ENCODE measurements around the gene WTAP. TPM values are rescaled to one million over a fixed set of nuclear protein-coding genes. Genes with fewer than 3 reads are reported as not detected.

The WTAP gene
- total RNA-seq, 4 donors from 2014 or later: 89.5 to 135 (median 107) TPM

DNA sequence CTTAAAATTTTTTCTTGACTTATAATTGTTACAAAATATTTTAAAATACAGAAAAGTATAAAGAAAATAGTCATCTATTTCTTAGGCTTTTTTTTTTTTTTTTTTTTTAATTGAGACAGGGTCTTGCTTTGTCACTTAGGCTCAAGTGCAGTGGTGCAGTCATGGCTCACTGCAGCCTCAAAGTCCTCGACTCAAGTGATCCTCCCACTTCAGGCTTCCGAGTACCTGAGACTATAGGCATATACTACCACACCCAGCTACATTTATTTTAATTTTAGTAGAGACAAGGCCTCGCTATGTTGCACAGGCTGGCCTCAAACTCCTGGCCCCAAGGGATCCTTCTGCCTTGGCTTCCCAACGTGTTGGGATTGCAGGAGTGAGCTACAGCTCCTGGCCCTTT, 29.2 kb downstream of the WTAP start:
- TF ChIP-seq, protein P1, sequence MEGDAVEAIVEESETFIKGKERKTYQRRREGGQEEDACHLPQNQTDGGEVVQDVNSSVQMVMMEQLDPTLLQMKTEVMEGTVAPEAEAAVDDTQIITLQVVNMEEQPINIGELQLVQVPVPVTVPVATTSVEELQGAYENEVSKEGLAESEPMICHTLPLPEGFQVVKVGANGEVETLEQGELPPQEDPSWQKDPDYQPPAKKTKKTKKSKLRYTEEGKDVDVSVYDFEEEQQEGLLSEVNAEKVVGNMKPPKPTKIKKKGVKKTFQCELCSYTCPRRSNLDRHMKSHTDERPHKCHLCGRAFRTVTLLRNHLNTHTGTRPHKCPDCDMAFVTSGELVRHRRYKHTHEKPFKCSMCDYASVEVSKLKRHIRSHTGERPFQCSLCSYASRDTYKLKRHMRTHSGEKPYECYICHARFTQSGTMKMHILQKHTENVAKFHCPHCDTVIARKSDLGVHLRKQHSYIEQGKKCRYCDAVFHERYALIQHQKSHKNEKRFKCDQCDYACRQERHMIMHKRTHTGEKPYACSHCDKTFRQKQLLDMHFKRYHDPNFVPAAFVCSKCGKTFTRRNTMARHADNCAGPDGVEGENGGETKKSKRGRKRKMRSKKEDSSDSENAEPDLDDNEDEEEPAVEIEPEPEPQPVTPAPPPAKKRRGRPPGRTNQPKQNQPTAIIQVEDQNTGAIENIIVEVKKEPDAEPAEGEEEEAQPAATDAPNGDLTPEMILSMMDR (IDR thresholded peaks at IDR 0.05; ENCODE audit: low read depth): no peak

DNA sequence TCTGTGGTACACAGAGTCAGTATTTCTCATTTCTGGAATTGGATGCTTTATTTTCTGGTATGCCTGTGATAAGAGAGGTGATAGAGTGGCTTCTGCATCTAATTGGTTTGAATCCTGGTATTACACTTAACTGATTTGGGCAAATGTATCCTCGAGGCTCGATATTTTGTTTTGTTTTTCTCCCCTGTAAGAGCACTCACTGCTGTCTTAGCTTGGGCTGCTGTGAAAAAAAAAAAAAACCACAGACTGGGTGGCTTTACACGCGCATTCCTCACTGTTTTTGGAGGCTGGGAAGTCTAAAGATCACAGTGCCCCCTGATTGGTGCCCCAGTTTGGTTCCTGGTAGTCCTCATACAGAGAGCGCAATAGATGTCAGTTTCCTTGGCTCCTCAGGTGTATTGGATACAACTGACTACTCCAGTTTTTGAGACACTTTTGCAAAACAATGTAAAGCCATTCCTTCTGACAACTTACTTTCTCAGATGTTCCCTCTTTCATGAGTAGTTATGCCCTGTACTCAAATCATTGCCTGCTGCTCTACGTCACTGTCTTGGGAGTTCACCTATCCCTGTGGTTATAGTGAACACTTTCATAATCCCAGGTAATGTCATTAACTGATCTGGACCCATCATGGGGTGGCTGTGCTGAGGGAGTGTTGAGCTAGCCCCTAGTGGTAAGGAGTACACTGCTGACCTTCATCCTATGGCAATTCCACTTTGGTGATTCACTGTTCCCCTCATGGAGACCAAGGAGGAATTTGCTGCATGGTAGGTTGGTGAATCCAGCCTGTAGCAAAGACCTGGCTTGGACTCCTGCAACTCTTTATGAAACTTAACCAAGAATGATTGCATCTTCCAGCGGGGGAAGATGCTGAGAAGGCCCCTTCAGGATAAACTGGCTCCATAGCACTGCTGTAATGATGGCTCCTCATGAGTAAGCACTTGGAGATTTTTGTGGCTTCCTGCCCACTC, 31.0 kb downstream of the WTAP start:
- TF ChIP-seq, protein P1 (IDR thresholded peaks at IDR 0.05; ENCODE audit: low read depth): no peak

DNA sequence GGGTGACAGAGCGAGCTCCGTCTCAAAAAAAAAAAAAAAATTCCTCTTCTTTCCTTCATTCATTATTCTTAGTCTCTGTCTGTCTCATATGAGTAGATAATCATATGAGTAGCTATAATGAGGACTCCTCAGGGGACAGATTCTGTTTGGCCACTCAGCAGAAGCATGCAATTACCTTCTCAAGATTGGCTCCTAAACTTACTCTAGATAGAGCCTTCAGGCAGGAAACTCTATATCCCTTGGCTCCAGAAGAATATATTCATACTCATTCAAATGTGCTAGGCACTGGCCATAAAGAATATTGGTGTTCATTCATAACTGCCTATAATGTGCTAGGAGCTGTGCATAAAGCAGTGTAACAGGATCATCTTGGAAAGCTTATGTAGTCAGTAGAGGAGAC, 32.3 kb downstream of the WTAP start:
- TF ChIP-seq, protein P1 (IDR thresholded peaks at IDR 0.05; ENCODE audit: low read depth): no peak

GRCh38 chr6:159760602-159761057, 33.3 kb downstream of the WTAP start:
- TF ChIP-seq, protein P1 (IDR thresholded peaks at IDR 0.05; ENCODE audit: low read depth): no peak

DNA sequence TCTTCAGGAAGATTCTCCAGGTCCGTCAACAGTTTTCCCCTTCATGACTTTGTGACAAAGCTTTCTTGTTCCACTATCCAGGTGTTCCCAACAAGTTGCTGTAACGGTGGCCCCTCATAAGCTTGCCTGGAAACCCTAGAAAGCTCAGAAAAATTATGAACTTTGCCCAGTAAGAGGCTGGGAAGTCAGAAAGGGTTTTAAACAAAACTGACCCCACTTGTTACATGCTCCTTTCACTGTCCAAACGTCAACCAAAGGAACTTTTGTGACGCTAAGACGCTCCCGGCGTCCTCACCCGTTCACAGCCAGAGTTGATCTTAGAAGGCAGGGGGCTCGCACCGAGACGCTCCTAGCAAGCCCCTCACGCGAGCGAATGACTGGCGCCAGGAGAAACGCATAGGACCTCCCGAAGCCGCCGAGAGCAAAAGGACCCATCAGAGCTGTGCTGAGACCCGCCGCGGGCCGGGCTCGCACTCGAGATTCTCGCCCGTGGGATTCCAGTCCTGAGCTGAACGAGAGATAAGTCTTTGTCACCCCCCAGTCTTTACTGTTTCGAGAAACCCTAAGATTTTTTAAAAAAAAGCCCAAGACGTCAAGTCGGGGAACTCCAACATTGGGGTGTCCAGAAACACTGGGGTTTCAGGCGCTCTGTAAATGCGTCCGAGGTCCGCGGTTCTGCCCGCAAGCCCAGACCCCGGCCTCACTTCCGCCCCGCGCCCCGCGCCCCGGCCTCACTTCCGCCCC, 34.0 kb downstream of the WTAP start:
- TF ChIP-seq, protein P1 (IDR thresholded peaks at IDR 0.05; ENCODE audit: low read depth): no peak

DNA sequence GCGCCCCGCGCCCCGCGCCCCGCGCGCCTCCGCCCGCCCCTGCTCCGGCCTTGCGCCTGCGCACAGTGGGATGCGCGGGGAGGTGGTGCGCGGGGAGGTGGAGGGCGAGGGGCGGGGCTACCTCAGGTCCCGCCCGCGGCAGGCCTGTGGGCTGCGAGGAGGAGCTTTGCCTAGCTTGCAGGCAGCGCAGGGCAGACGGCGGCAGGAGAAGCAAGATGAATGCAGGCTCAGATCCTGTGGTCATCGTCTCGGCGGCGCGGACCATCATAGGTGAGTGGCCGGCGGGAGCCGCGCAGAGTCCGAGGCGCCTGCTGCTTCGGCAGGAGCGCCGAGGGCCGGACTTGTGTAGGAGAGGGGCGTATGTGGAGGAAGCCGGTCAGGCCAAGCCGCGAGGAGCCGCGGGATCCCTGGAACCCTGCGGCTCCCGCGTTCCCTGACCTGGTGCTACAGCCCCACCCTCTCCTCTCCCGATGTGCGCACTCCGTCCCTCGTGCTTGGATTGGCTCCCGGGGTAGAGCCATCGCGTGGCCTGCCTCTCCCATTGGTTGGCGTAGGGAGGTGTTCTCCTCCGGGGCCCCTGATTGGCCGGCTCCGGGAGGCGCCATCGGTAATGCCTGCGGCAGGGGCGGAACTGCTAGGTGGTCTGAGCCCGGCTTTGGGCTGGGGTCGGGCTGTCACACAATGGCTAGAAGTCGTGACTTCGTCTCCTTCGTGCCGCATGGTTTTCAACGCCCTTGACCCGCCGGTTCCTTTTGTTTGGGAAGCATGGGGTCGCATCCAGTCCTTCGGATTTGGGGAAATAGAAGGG, 34.8 kb downstream of the WTAP start, which contains the start of gene ACAT2:
Gene ACAT2, plus strand, starts transcription at position 173 of the 808 bp plus-strand sequence. Its CDS starts 43 bp downstream, at position 216.
- TF ChIP-seq, protein P1 (IDR thresholded peaks at IDR 0.05; ENCODE audit: low read depth): no peak
